RWPE2 (cell line): Measurements from ENCODE around the gene TRH.

Experiments
- ATAC-seq: fragments of 200-7000 bp; cut with Tn5 transposase; 3 replicates; pipeline ENCODE4 v1.9.1; 2021; ENCODE audit warnings: low read depth
- DNase-seq: peaks from one replicate; pipeline ENCODE4 v3.0.0-alpha.2; 2020; ENCODE audit warnings: low spot score
- H3K27ac ChIP-seq: fragments of 450-650 bp; 2 replicates; pipeline ENCODE4 v1.5.1; 2017; ENCODE audit warnings: mild to moderate bottlenecking; ENCODE audit not compliant: poor library complexity, severe bottlenecking
- H3K27me3 ChIP-seq: fragments of 250-450 bp; sonication (Bioruptor Pico); 2 replicates; pipeline ENCODE4 v1.5.1; 2021; ENCODE audit warnings: mild to moderate bottlenecking, moderate library complexity; ENCODE audit not compliant: insufficient read depth, poor library complexity, severe bottlenecking
- H3K36me3 ChIP-seq: fragments of 250-450 bp; sonication (Bioruptor Pico); 2 replicates; pipeline ENCODE4 v1.5.1; 2020; ENCODE audit warnings: low read depth, mild to moderate bottlenecking, moderate library complexity
- H3K4me1 ChIP-seq: fragments of 250-450 bp; sonication (Bioruptor Pico); 2 replicates; pipeline ENCODE4 v1.5.1; 2021; ENCODE audit warnings: mild to moderate bottlenecking, moderate library complexity; ENCODE audit not compliant: insufficient read depth, poor library complexity, severe bottlenecking
- H3K4me3 ChIP-seq: fragments of 250-450 bp; sonication (Bioruptor Pico); 2 replicates; pipeline ENCODE4 v1.5.1; 2021; ENCODE audit warnings: mild to moderate bottlenecking, moderate library complexity; ENCODE audit not compliant: severe bottlenecking
- H3K9me3 ChIP-seq: fragments of 250-450 bp; sonication (Bioruptor Pico); 2 replicates; pipeline ENCODE4 v1.5.1; 2021; ENCODE audit warnings: mild to moderate bottlenecking, moderate library complexity; ENCODE audit not compliant: severe bottlenecking
- CTCF ChIP-seq: fragments of 450-650 bp; IDR thresholded peaks from one replicate; pipeline ENCODE4 v1.5.1; 2017; ENCODE audit warnings: mild to moderate bottlenecking, moderate library complexity; ENCODE audit not compliant: poor library complexity, severe bottlenecking

Gene TRH

GRCh38 chr3:129971351-129972052 lies 3.0 kb upstream of the TRH start:
- no peaks in the 10 kb centered on the region for H3K9me3 ChIP-seq
- H3K27me3 ChIP-seq, result peaks cover 46% of the 10 kb centered on the region
- DNase-seq, result no peak
- no peaks in the 10 kb centered on the region for H3K4me1 ChIP-seq
- no peak for ATAC-seq
- no peaks in the 10 kb centered on the region for H3K36me3 ChIP-seq
- no peak overlapping the region for H3K4me3 ChIP-seq
- TF ChIP-seq CTCF, result no peak
- no peak overlapping the region for H3K27ac ChIP-seq

- Histone ChIP-seq H3K4me1 (no peaks in the 10 kb centered on the region), H3K27ac (no peak overlapping the region), H3K9me3 (no peaks in the 10 kb centered on the region), H3K36me3 (no peaks in the 10 kb centered on the region), H3K27me3 (peaks cover 54% of the 10 kb centered on the region), H3K4me3 (no peak overlapping the region)
- TF ChIP-seq CTCF, result no peak
- DNase-seq, result no peak
- no peak for ATAC-seq
Observed at GRCh38 chr3:129972301-129972700, 2.2 kb upstream of the TRH start.

GRCh38 chr3:129973853-129974563 lies 512 bp upstream of the TRH start:
- H3K4me1 ChIP-seq, result no peaks in the 10 kb centered on the region
- ATAC-seq (no peak), DNase-seq (no peak)
- no peak for TF ChIP-seq CTCF
- no peaks in the 10 kb centered on the region for H3K36me3 ChIP-seq
- peaks cover 68% of the 10 kb centered on the region for H3K27me3 ChIP-seq
- no peak overlapping the region for H3K27ac ChIP-seq
- H3K4me3 ChIP-seq, result no peak overlapping the region
- H3K9me3 ChIP-seq, result no peaks in the 10 kb centered on the region

GRCh38 chr3:129974833-129975704 lies 549 bp downstream of the TRH start:
- TF ChIP-seq CTCF, result no peak
- ATAC-seq, result no peak
- DNase-seq, result no peak
- H3K36me3 ChIP-seq, result no peaks in the 10 kb centered on the region
- H3K9me3 ChIP-seq, result no peaks in the 10 kb centered on the region
- H3K4me1 ChIP-seq, result no peaks in the 10 kb centered on the region
- no peak overlapping the region for H3K4me3 ChIP-seq
- H3K27me3 ChIP-seq, result peaks cover 68% of the 10 kb centered on the region
- H3K27ac ChIP-seq, result no peak overlapping the region
